HL-60 (cell line): Measurements from ENCODE around the gene PRCD.
"Not testable (repeated sequence)": the region's sequence is repeated elsewhere in the genome, so short reads cannot be mapped to it uniquely, and the experiment has no call there.

ENCODE experiments used
- DNase-seq, 2 experiments: peaks; one replicate each; pipeline ENCODE4 v3.0.0-alpha.2; 2010 to 2020; ENCODE audit warnings: low read depth in 1 of 2, low spot score in 1 of 2
- H3K27ac ChIP-seq: fragments of 250-450 bp; sonication (Bioruptor Pico); replicated peaks from 2 replicates; pipeline ENCODE4 v1.5.1; 2020; ENCODE audit warnings: mild to moderate bottlenecking, moderate library complexity
- H3K27me3 ChIP-seq: fragments of 250-450 bp; sonication (Bioruptor Pico); 2 replicates; pipeline ENCODE4 v1.5.1; 2021; ENCODE audit warnings: mild to moderate bottlenecking, moderate library complexity; ENCODE audit not compliant: insufficient read depth, poor library complexity, severe bottlenecking
- H3K4me3 ChIP-seq: replicated peaks from 2 replicates; pipeline ENCODE4 v1.5.1; 2011; ENCODE audit warnings: mild to moderate bottlenecking, control low read depth, low read length; ENCODE audit not compliant: insufficient read depth
- GABPA ChIP-seq: IDR thresholded peaks from 2 replicates; pipeline ENCODE4 v1.6.1; 2012; ENCODE audit warnings: low read depth
- POLR2AphosphoS5 ChIP-seq: IDR thresholded peaks from 2 replicates; pipeline ENCODE4 v1.6.1; 2012; ENCODE audit warnings: low read depth
- REST ChIP-seq: IDR thresholded peaks from 2 replicates; pipeline ENCODE4 v1.6.1; 2012; ENCODE audit warnings: low read depth; ENCODE audit not compliant: insufficient replicate concordance
- SPI1 ChIP-seq: IDR thresholded peaks from 2 replicates; pipeline ENCODE4 v1.6.1; 2012; ENCODE audit warnings: low read depth, mild to moderate bottlenecking, borderline replicate concordance
- TF ChIP-seq, protein P1 (sequence below): IDR thresholded peaks from one replicate; pipeline ENCODE4 v1.5.1; 2011; ENCODE audit warnings: low read length, control low read depth, inconsistent platforms; ENCODE audit not compliant: insufficient read depth

Gene PRCD

DNA sequence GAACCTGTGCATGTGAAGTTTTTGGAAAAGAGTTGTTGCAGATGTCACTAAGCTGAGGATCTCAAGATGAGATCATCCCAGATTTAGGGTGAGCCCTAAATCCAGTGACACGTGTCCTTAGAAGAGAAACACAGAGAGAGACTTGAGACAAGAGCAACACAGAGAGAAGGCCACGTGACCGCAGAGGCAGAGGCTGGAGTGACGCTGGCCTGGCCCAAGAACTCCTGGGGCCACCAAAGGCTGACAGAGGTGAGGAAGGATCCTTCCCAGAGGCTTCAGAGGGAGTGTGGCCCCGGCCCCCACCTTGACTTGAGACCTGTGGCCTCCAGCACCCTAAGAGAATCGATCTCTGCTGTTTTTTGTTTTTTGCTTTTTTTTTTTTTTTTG is 26.5 kb upstream of the PRCD start:
- Histone ChIP-seq H3K4me3 (no peak overlapping the region), H3K27ac (no peak overlapping the region), H3K27me3 (no peaks in the 10 kb centered on the region)
- TF ChIP-seq SPI1 (no peak), GABPA (no peak), POLR2AphosphoS5 (no peak), REST (no peak)
- TF ChIP-seq, protein P1, sequence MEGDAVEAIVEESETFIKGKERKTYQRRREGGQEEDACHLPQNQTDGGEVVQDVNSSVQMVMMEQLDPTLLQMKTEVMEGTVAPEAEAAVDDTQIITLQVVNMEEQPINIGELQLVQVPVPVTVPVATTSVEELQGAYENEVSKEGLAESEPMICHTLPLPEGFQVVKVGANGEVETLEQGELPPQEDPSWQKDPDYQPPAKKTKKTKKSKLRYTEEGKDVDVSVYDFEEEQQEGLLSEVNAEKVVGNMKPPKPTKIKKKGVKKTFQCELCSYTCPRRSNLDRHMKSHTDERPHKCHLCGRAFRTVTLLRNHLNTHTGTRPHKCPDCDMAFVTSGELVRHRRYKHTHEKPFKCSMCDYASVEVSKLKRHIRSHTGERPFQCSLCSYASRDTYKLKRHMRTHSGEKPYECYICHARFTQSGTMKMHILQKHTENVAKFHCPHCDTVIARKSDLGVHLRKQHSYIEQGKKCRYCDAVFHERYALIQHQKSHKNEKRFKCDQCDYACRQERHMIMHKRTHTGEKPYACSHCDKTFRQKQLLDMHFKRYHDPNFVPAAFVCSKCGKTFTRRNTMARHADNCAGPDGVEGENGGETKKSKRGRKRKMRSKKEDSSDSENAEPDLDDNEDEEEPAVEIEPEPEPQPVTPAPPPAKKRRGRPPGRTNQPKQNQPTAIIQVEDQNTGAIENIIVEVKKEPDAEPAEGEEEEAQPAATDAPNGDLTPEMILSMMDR: no peak
- DNase-seq: no peak

- DNase-seq, H3K27me3 ChIP-seq, H3K27ac ChIP-seq, H3K4me3 ChIP-seq: not testable (repeated sequence)
Measured at GRCh38 chr17:76514355-76514754, 25.5 kb upstream of the PRCD start.

DNA sequence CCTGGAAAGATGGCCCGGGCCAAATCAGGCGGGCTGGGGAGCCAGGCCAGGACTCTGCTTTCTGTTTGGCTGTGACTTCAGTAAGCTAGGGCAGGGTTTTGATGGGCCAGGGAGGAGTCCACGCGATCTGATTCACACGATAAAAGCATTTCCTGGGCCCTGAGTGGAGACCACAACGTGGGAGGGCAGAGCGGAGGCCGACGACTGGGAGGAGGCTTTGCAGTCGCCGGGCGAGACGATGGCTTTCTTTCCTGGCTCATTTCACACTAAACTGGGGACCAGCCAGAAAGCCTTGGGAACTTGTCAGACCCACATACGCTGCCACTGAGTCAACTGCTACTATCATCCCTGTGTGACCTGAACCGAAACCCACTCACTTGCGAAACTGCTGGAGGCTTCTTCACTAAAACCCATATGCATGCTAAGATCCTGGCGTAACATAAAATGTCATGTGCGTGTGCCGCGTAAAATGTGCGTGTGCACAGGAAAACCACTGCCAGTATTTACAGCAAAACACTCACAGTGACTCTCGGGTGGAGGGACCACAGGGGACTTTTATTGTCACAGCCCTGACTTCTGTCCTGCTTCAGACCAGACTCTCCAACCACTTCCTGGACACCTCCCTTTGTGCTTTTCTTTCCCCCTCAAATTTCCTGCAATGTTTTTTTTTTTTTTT is 24.4 kb upstream of the PRCD start:
- TF ChIP-seq REST: no peak
- no peak for TF ChIP-seq SPI1
- TF ChIP-seq POLR2AphosphoS5: no peak
- no peak for TF ChIP-seq GABPA
- TF ChIP-seq, protein P1: no peak
- Histone ChIP-seq H3K27ac (no peak overlapping the region), H3K4me3 (no peak overlapping the region; the same call in 1 of the 2 replicates), H3K27me3 (no peaks in the 10 kb centered on the region)
- DNase-seq: peak in 1 of 2 experiments; percentile 21

DNA sequence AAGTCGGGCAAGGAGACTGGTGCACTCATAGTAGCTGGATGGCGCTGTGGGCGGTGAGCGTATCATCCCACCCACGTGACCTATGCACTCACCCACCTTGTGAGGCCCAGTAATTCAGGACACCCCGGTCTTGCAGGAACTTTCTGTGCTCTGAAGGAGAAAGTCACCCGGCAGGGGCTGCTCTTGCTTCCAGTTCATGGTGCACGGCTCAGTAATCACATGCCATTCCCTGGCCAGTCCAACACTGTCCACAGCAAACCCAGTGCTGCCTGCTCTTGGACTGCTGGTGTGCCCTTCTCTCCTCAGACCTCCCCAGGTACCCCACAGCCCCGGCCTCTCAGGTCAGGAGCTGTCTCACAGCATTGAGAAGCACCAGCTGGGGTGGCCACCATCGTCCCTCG is 22.2 kb upstream of the PRCD start:
- Histone ChIP-seq H3K4me3 (no peak overlapping the region), H3K27me3 (no peaks in the 10 kb centered on the region), H3K27ac (no peak overlapping the region)
- DNase-seq: no peak
- TF ChIP-seq GABPA (no peak), SPI1 (no peak), REST (no peak), POLR2AphosphoS5 (no peak)
- TF ChIP-seq, protein P1: no peak
